Endothelial cell of umbilical vein (primary cell): ENCODE data around the gene UMPS. TPM values are rescaled to one million over a fixed set of nuclear protein-coding genes. Genes with fewer than 3 reads are reported as not detected.

ENCODE experiments used
- BruUV-seq: library from RNA; stranded (reverse); fragments of 400-500 nt; replicated peaks from 2 replicates; lab custom pipeline; 2021; lab: Mats Ljungman, UMichigan
- CTCF ChIA-PET: fragments of 300-600, 350-600 bp; sonication (Branson Sonifier 250); formaldehyde crosslinking; loops from one replicate; lab custom pipeline; 2021; ENCODE audit warnings: antibody characterized with exemption, inconsistent platforms; lab: Charles Lee
- POLR2A ChIA-PET: fragments of 300-600, 350-600 bp; sonication (Branson Sonifier 250); formaldehyde crosslinking; loops from one replicate; lab custom pipeline; 2021; ENCODE audit warnings: antibody characterized with exemption, inconsistent platforms; lab: Charles Lee
- DNase-seq: peaks from one replicate; pipeline ENCODE4 v3.0.0-alpha.2; 2011; ENCODE audit warnings: low read depth, low spot score
- FAIRE-seq: peaks from 2 replicates; lab custom pipeline; 2011; peaks lifted over from hg19 to GRCh38; lab: Jason Lieb, UNC
- H2AFZ ChIP-seq: 2 replicates; pipeline ENCODE4 v1.6.0; 2012; ENCODE audit warnings: low read depth, low read length, control low read depth, inconsistent platforms
- H3K27ac ChIP-seq: 2 replicates; pipeline ENCODE4 v1.5.1; 2011; ENCODE audit warnings: low read depth, mild to moderate bottlenecking, control low read depth, low read length, moderate library complexity; ENCODE audit not compliant: insufficient read depth
- H3K27me3 ChIP-seq, 2 experiments: 2 replicates each; pipeline versions ENCODE4 v1.6.0 to v1.6.1; 2011; ENCODE audit warnings: low read length in 2 of 2, mixed read lengths in 1 of 2; ENCODE audit not compliant: control insufficient read depth in 2 of 2, insufficient read depth in 2 of 2
- H3K36me3 ChIP-seq, 2 experiments: 2 replicates in 1 of 2; 3 replicates in 1 of 2; pipeline ENCODE4 v1.5.1; 2011; ENCODE audit warnings: low read length in 2 of 2, mild to moderate bottlenecking in 1 of 2, moderate library complexity in 1 of 2; ENCODE audit not compliant: control insufficient read depth in 2 of 2, insufficient read depth in 2 of 2; ENCODE audit errors: extremely low read depth in 1 of 2
- H3K4me1 ChIP-seq: 3 replicates; pipeline ENCODE4 v1.5.1; 2011; ENCODE audit warnings: mild to moderate bottlenecking, low read length; ENCODE audit not compliant: control insufficient read depth, insufficient read depth; ENCODE audit errors: extremely low read depth
- H3K4me2 ChIP-seq: 2 replicates; pipeline ENCODE4 v1.6.1; 2011; ENCODE audit warnings: low read length, control low read depth, mixed read lengths; ENCODE audit not compliant: insufficient read depth
- H3K4me3 ChIP-seq, 3 experiments: fragments of 200-600 bp in 1 of 3; sonication (generic), shearing (Covaris generic) in 1 of 3; replicated peaks in 1 of 3; 2 replicates each; pipeline ENCODE4 v1.5.1; 2011 to 2016; ENCODE audit warnings: control low read depth in 3 of 3, low read length in 3 of 3, mild to moderate bottlenecking in 2 of 3, inconsistent platforms in 1 of 3, low read depth in 1 of 3, moderate library complexity in 1 of 3; ENCODE audit not compliant: insufficient read depth in 1 of 3
- H3K79me2 ChIP-seq: 2 replicates; pipeline ENCODE4 v1.6.0; 2012; ENCODE audit warnings: low read length, inconsistent platforms; ENCODE audit not compliant: control insufficient read depth, insufficient read depth
- H3K9ac ChIP-seq: replicated peaks from 2 replicates; pipeline ENCODE3; 2011; ENCODE audit warnings: low read length, control low read depth; ENCODE audit not compliant: insufficient read depth; ENCODE audit errors: extremely low read depth
- H3K9me1 ChIP-seq: replicated peaks from 3 replicates; pipeline ENCODE4 v1.6.0; 2011; ENCODE audit warnings: mild to moderate bottlenecking, low read length; ENCODE audit not compliant: control insufficient read depth, insufficient read depth; ENCODE audit errors: extremely low read depth
- H3K9me3 ChIP-seq: replicated peaks from 2 replicates; pipeline ENCODE4 v1.5.1; 2012; ENCODE audit warnings: low read length, inconsistent platforms; ENCODE audit not compliant: control insufficient read depth, insufficient read depth
- H4K20me1 ChIP-seq: replicated peaks from 2 replicates; pipeline ENCODE3; 2011; ENCODE audit warnings: mild to moderate bottlenecking, low read length; ENCODE audit not compliant: control insufficient read depth, insufficient read depth; ENCODE audit errors: extremely low read depth
- EZH2 ChIP-seq: IDR thresholded peaks from 2 replicates; pipeline ENCODE4 v1.6.1; 2012; ENCODE audit warnings: borderline replicate concordance, low read depth, mild to moderate bottlenecking, moderate library complexity, low read length, inconsistent platforms; ENCODE audit not compliant: severe bottlenecking
- FOS ChIP-seq: IDR thresholded peaks from 2 replicates; pipeline ENCODE4 v1.6.1; 2011; ENCODE audit warnings: mild to moderate bottlenecking, low read length, moderate library complexity, borderline replicate concordance; ENCODE audit not compliant: insufficient read depth
- GATA2 ChIP-seq: IDR thresholded peaks from 2 replicates; pipeline ENCODE4 v1.7.0; 2011; ENCODE audit warnings: low read depth, mild to moderate bottlenecking, moderate library complexity, mixed read lengths, low read length; ENCODE audit not compliant: insufficient read length, insufficient read depth
- JUN ChIP-seq: IDR thresholded peaks from 2 replicates; pipeline ENCODE4 v1.6.1; 2011; ENCODE audit warnings: borderline replicate concordance, low read depth; ENCODE audit not compliant: insufficient read length, insufficient read depth
- MYC ChIP-seq: IDR thresholded peaks from one replicate; pipeline ENCODE4 v1.6.1; 2011; ENCODE audit warnings: mild to moderate bottlenecking, low read depth, low read length
- POLR2A ChIP-seq: IDR thresholded peaks from 2 replicates; pipeline ENCODE4 v1.6.1; 2012; ENCODE audit warnings: low read depth, mild to moderate bottlenecking, control low read depth, low read length
- POLR2AphosphoS5 ChIP-seq: IDR thresholded peaks from 2 replicates; pipeline ENCODE4 v1.6.1; 2012; ENCODE audit warnings: low read depth, mild to moderate bottlenecking, control low read depth, low read length, moderate library complexity; ENCODE audit not compliant: insufficient read depth
- dilution Hi-C: fragments of 300-500 bp; cut with MboI; formaldehyde crosslinking; loops from one replicate; pipeline ENCODE4 v1.15.0; 2019; ENCODE audit warnings: low sequenced_read_pairs; ENCODE audit not compliant: extremely low pct_ligation_motif_present
- intact Hi-C: fragments of 100-400 bp; cut with micrococcal nuclease; formaldehyde crosslinking; loops from one replicate; pipeline ENCODE4 v1.10.0; 2022
- polyA plus RNA-seq, 4 experiments: library from polyadenylated mRNA; depleted of rRNA in 3 of 4; stranded (reverse) in 3 of 4; unstranded in 1 of 4; fragments of >200 nt; gene quantifications; 2 replicates each; pipeline versions ENCODE4 v1.2.1 to v1.2.3, GENCODE V29; 2011 to 2012; ENCODE audit warnings: missing spikeins in 1 of 4
- total RNA-seq: library from RNA; stranded (reverse); gene quantifications from 2 replicates; pipeline ENCODE4 v1.2.3, GENCODE V29; 2021
- TF ChIP-seq, protein P1 (sequence below): IDR thresholded peaks from 2 replicates; pipeline ENCODE4 v1.6.1; 2011; ENCODE audit not compliant: insufficient read depth, insufficient read length
- TF ChIP-seq, protein P2 (sequence below), 2 donors: IDR thresholded peaks; 1 replicate in 1 of 2; 2 replicates in 1 of 2; pipeline ENCODE4 v1.5.1; 2011; ENCODE audit warnings: low read length in 2 of 2, mild to moderate bottlenecking in 2 of 2, moderate library complexity in 2 of 2, control low read depth in 1 of 2, inconsistent platforms in 1 of 2, low read depth in 1 of 2; ENCODE audit not compliant: insufficient read depth in 1 of 2; ENCODE audit errors: extremely low read depth in 1 of 2

Gene UMPS
- total and polyA plus RNA-seq, 2 donors (not counting 3 experiments of a cell fraction or from before 2014, with no cell fraction given): 38.6 to 50.2 TPM

DNA sequence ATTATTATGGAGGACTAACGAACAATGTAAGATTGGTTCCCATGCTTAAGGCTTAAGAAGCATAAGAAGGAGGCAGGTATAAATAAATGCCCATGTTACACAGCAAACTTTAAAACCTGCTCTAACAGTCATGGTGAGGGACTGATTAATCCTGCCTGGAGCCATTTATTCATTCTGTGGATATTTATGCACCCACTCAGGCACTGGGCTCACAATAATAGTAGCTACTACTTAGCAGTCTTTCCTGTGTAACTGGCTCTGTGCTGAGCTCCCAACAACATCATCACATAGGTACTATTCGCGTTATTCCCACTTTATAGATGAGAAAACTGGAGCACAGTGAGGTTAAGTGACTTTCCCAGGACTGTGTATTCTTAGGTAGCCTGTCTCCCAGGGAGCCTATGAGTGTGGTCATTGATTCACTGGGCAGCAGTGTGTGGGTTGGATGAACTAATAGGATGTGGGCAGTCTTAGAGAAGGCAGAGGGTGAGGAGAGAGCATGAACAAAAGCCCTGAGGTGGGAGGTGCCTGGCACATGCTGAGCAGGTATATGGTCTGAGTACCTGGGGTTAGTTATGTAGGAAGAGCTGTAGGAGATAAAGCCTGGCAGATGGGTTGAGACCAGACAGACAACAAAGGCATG is 44.1 kb upstream of the UMPS start:
- ChIA-PET CTCF (interaction anchor here (1.1 to 10.1 kb wide), 3 partner anchors 19 to 124 kb away, joined by 3 to 301 read pairs (median 29); no protein-coding TSS in a partner anchor), POLR2A (no interaction called here)
- H3K79me2 ChIP-seq: no peaks in the 10 kb centered on the region
- H3K9ac ChIP-seq: no peak overlapping the region
- no peaks in the 10 kb centered on the region for H3K9me1 ChIP-seq
- no TSS peak for BruUV-seq
- no peaks in the 10 kb centered on the region for H3K4me1 ChIP-seq
- FAIRE-seq (no peak), DNase-seq (no peak)
- TF ChIP-seq MYC (no peak), POLR2A (no peak), GATA2 (no peak), FOS (no peak), POLR2AphosphoS5 (no peak), EZH2 (no peak), JUN (no peak)
- TF ChIP-seq, protein P1, sequence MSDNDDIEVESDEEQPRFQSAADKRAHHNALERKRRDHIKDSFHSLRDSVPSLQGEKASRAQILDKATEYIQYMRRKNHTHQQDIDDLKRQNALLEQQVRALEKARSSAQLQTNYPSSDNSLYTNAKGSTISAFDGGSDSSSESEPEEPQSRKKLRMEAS: no peak
- TF ChIP-seq, protein P2, sequence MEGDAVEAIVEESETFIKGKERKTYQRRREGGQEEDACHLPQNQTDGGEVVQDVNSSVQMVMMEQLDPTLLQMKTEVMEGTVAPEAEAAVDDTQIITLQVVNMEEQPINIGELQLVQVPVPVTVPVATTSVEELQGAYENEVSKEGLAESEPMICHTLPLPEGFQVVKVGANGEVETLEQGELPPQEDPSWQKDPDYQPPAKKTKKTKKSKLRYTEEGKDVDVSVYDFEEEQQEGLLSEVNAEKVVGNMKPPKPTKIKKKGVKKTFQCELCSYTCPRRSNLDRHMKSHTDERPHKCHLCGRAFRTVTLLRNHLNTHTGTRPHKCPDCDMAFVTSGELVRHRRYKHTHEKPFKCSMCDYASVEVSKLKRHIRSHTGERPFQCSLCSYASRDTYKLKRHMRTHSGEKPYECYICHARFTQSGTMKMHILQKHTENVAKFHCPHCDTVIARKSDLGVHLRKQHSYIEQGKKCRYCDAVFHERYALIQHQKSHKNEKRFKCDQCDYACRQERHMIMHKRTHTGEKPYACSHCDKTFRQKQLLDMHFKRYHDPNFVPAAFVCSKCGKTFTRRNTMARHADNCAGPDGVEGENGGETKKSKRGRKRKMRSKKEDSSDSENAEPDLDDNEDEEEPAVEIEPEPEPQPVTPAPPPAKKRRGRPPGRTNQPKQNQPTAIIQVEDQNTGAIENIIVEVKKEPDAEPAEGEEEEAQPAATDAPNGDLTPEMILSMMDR (IDR thresholded peaks at IDR 0.05; ENCODE audit: extremely low read depth in 1 of 2, insufficient read depth in 1 of 2, low read depth in 1 of 2, low read length in 2 of 2): no peak
- intact Hi-C loops: no loop called here
- H4K20me1 ChIP-seq: no peaks in the 10 kb centered on the region
- peaks cover 5 to 7% of the 10 kb centered on the region in 2 experiments for H3K27me3 ChIP-seq
- no peak overlapping the region for H3K4me3 ChIP-seq
- H3K4me2 ChIP-seq: no peak overlapping the region
- H3K27ac ChIP-seq: no peak overlapping the region
- H3K9me3 ChIP-seq: no peaks in the 10 kb centered on the region
- no peaks in the 10 kb centered on the region for H3K36me3 ChIP-seq
- H2AFZ ChIP-seq: no peak overlapping the region
- dilution Hi-C loops: no loop called here
